Amniotic epithelial cell (primary cell): ENCODE measurements around the gene HERPUD2.

Source experiments
- DNase-seq: peaks from one replicate; pipeline ENCODE4 v3.0.0-alpha.2; 2010; ENCODE audit warnings: low read depth

HERPUD2 gene

GRCh38 chr7:35694784-35695472 lies at the start of gene HERPUD2:
TSS of gene HERPUD2 (minus strand) at chr7:35695135. CDS start at chr7:35694330, 805 bp downstream.
- peak; percentile 87 for DNase-seq

- DNase-seq = no peak
These were observed 44.0 kb upstream of the HERPUD2 start for GRCh38 chr7:35738889-35739288.

GRCh38 chr7:35736725-35737124 lies 41.8 kb upstream of the HERPUD2 start:
- DNase-seq = peak; percentile 83

GRCh38 chr7:35735396-35735795 lies 40.5 kb upstream of the HERPUD2 start:
- no peak for DNase-seq

- DNase-seq = no peak
These were observed 39.1 kb upstream of the HERPUD2 start for GRCh38 chr7:35734001-35734483.

GRCh38 chr7:35731349-35731748 lies 36.4 kb upstream of the HERPUD2 start:
- no peak for DNase-seq

DNA sequence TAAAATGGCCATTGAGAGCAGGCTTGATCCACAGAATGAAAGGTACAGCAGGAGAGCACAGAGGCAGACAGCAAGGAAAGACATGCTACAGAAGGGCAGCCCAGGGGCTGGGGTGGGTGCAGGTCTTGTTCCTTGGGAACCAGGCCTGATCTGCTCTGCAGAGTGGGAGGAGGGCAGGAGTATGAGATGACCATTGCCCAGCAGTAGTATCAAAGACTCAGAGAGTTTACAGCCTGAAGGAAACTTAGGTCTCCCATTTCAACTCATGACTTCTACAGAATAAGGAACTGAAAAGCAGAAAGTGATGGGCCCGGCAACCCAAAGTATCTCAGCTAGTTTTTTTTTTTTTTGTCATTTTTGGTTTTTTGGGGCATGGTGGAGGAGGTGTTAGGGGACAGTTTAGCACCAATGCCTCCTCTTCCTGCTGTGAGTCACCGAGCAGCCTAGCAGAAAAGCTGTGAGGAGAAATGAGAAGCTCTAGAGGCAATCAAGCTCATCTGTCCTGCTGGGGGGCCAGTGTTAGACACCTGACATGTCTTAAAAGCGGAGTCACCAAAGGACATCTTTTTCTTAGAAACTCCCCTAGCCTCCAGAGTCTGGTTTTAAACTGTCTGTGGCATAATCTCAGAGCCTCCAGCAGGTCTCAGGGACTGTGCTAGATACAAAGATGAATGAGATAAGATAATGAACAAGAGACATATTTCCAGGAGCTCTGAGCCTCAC lies 34.3 kb upstream of the HERPUD2 start:
- DNase-seq = no peak

DNA sequence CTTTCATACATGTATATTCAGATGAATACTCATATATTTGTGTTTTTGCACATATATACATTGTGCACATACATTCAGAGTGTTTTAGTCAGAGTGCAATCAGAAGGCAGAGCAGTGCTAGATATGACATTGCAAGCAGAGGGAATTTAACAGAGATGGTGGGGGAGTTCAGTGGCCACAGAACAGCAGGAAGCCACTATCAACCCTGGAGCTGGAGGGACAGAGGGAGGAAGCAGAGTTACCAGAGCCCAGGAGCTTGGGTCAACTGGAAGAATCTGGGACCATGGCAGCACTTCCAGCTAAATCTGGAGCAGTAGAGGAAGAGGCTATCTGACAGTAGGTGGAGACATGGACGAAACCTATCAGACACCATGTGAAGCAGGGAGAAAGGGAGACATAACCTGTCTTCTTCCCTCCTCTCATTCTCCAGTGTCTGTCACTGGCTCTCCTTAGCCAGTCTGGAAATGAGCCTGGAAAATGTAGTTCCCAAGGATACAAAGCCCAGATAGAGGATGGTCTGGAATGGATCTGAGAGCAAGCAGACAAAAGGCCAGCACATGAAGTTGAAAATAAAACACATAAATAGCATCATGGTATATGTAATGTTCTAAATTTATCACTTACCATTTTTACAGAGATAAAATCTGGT lies 33.6 kb upstream of the HERPUD2 start:
- no peak for DNase-seq

- no peak for DNase-seq
These were observed 32.6 kb upstream of the HERPUD2 start for GRCh38 chr7:35727571-35727970.

- DNase-seq = no peak
These were observed 31.7 kb upstream of the HERPUD2 start for GRCh38 chr7:35726654-35727053.

GRCh38 chr7:35725280-35725680 lies 30.3 kb upstream of the HERPUD2 start:
- DNase-seq = no peak

DNA sequence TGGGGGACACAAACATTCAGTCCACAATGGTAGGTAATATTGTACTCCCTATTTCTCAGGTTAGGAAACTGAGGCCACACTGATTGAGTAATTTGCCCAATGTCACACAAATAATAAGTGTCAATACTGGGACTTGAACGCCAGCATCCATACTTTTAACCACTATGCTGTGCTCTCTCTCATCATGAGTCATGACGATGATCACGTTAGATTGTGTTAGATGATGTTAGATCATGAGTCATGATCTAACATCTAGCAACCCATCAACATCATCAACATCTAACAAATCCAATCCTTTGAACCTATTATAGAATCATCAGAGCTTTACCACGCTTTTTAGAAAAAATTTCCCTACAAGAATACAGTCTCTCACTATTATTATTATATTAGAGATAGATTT lies 28.1 kb upstream of the HERPUD2 start:
- DNase-seq = peak; percentile 51

- no peak for DNase-seq
These were observed 27.3 kb upstream of the HERPUD2 start for GRCh38 chr7:35722054-35722849.

DNA sequence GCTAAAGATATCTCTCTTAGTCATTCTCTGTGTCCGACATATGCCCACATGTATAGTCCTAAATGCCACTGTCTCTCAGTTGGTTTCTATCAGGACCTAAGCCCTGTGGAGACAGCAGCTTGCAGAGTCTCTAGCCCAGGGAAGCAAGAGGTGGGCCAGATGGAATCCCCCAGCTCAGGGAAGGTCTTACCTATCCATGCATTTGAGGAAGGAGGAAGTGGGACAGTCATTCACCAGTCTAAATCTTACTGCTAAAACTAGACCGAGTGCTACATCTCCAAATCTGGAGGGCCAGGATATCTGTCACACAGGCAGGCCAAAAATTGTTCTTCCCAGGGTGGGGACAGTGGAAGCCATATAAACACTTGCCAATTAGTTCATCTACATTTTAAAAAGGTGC lies 26.4 kb upstream of the HERPUD2 start:
- no peak for DNase-seq

DNA sequence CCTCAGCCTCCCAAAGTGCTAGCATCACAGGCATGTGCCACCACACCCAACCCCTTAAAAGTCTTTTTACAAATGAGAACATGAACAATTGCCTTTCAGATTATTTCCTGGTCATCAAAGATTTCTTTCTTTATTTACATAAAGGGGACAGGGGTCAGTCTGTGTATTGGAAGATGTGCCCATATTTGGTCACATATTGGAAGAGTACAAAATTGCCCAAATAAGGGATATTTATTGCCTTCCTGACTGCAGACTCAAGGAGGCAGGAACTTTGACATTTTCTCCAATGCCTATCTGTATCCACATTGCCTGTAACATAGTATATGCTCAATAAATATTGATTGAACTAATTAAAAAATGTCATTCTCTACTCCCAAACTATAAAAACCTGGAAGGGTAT lies 25.9 kb upstream of the HERPUD2 start:
- no peak for DNase-seq

- DNase-seq = no peak
These were observed 25.1 kb upstream of the HERPUD2 start for GRCh38 chr7:35720032-35720431.

- DNase-seq = no peak
These were observed 23.1 kb upstream of the HERPUD2 start for GRCh38 chr7:35718047-35718446.

- peak; percentile 62 for DNase-seq
These were observed 22.6 kb upstream of the HERPUD2 start for GRCh38 chr7:35717516-35717915.

GRCh38 chr7:35717013-35717412 lies 22.1 kb upstream of the HERPUD2 start:
- DNase-seq = no peak

DNA sequence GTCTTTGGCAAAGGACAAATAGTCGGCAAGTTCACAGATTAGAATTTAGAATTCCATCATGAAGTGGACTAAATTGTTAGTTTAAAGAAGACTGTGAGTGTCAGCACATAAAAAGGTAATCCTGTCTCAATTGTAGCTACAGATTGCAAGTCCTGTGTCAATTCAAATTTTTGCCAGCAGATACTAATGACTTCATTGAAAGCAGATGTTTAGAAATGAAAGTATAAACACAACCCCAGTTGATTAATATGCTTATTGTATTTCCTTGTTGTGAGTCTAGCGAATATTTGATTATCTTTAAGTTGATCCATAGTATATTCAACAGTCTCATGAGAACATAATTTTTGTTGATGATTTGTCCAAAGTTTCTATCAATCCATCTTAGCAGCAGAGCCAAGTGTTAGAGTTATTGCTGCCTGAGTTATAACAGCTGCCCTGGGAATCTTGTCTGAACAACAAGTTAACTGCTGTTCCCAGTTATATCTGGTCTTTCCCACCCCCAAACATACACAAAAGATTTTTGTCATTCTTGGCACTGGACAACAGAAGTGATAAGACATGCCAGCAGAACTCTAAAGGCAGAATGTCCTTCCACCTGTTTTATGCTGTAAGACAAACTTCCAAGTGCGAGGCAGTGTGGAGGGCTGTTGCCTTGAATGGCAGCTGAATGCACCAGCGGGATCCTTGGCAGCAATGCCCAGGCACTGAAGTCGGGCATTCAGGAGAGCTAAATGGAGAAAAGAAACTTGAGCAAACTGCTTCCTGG lies 21.3 kb upstream of the HERPUD2 start:
- peak; percentile 78 for DNase-seq

- DNase-seq = no peak
These were observed 19.9 kb upstream of the HERPUD2 start for GRCh38 chr7:35714862-35715261.
